GM12878 (cell line): ENCODE data around the gene TPPP3. TPM values are rescaled to one million over a fixed set of nuclear protein-coding genes. Genes with fewer than 3 reads are reported as not detected.

Experiments
- ATAC-seq: fragments of 200-7000 bp; cut with Tn5 transposase; 3 replicates; pipeline ENCODE4 v1.9.1; 2020; ENCODE audit warnings: mild to moderate bottlenecking, moderate library complexity
- BruUV-seq: library from RNA; stranded (reverse); fragments of 400-500 nt; replicated peaks from 2 replicates; lab custom pipeline; 2021; lab: Mats Ljungman, UMichigan
- CTCF ChIA-PET: fragments of 300-600 bp; sonication (Branson Sonifier 250); formaldehyde crosslinking; extraction: SDS; loops from one replicate; lab custom pipeline; 2021; ENCODE audit warnings: inconsistent platforms; lab: Yijun Ruan, JAX
- POLR2A ChIA-PET: fragments of 350-600 bp; formaldehyde crosslinking; extraction: SDS; loops from one replicate; lab custom pipeline; 2021; ENCODE audit warnings: inconsistent platforms; lab: Charles Lee
- RAD21 ChIA-PET: fragments of 300-600 bp; sonication (Branson Sonifier 250); formaldehyde crosslinking; loops from one replicate; lab custom pipeline; 2023; ENCODE audit warnings: antibody characterized with exemption; ENCODE audit not compliant: unreplicated experiment; lab: Charles Lee
- SMC1A ChIA-PET: fragments of 300-600 bp; sonication (Branson Sonifier 250); formaldehyde crosslinking; loops from one replicate; lab custom pipeline; 2023; ENCODE audit not compliant: unreplicated experiment, uncharacterized antibody; lab: Charles Lee
- DNase-seq: peaks from one replicate; pipeline ENCODE4 v3.0.0-alpha.2; 2011; ENCODE audit warnings: low read depth, low spot score
- FAIRE-seq: peaks from 3 replicates; lab custom pipeline; 2011; peaks lifted over from hg19 to GRCh38; lab: Jason Lieb, UNC
- H2AFZ ChIP-seq: 2 replicates; pipeline ENCODE4 v1.6.0; 2011; ENCODE audit warnings: low read depth, low read length, control low read depth; ENCODE audit not compliant: control insufficient read depth
- H3K27ac ChIP-seq: 2 replicates; pipeline ENCODE4 v1.5.1; 2011; ENCODE audit warnings: control low read depth; ENCODE audit not compliant: control insufficient read depth, insufficient read depth
- H3K27me3 ChIP-seq, 2 experiments: replicated peaks in 1 of 2; 2 replicates each; pipeline versions ENCODE4 v1.6.0 to v1.6.1; 2011; ENCODE audit warnings: low read length in 1 of 2; ENCODE audit not compliant: control insufficient read depth in 2 of 2, insufficient read depth in 2 of 2
- H3K36me3 ChIP-seq, 2 experiments: 2 replicates each; pipeline ENCODE4 v1.5.1; 2011; ENCODE audit warnings: low read length in 1 of 2; ENCODE audit not compliant: control insufficient read depth in 2 of 2, insufficient read depth in 2 of 2
- H3K4me1 ChIP-seq: 2 replicates; pipeline ENCODE4 v1.6.1; 2011; ENCODE audit warnings: mild to moderate bottlenecking, low read length, moderate library complexity, mixed read lengths; ENCODE audit not compliant: control insufficient read depth, insufficient read depth
- H3K4me2 ChIP-seq: 2 replicates; pipeline ENCODE4 v1.6.0; 2011; ENCODE audit warnings: control low read depth; ENCODE audit not compliant: control insufficient read depth, insufficient read depth
- H3K4me3 ChIP-seq: fragments of 200-600 bp; sonication (generic); 2 replicates; pipeline ENCODE4 v1.5.1; 2016
- H3K79me2 ChIP-seq: 2 replicates; pipeline ENCODE4 v1.6.0; 2011; ENCODE audit warnings: low read length; ENCODE audit not compliant: control insufficient read depth, insufficient read depth
- H3K9ac ChIP-seq: 2 replicates; pipeline ENCODE4 v1.8.0; 2011; ENCODE audit warnings: low read length, control low read depth, mixed read lengths; ENCODE audit not compliant: control insufficient read depth, insufficient read depth
- H3K9me3 ChIP-seq: replicated peaks from 3 replicates; pipeline ENCODE4 v1.5.1; 2011; ENCODE audit warnings: mild to moderate bottlenecking, low read length; ENCODE audit not compliant: control insufficient read depth, insufficient read depth
- H4K20me1 ChIP-seq: 2 replicates; pipeline ENCODE4 v1.6.0; 2011; ENCODE audit not compliant: control insufficient read depth, insufficient read depth
- BHLHE40 ChIP-seq, 2 experiments: fragments of 450-650 bp in 1 of 2; IDR thresholded peaks; 2 replicates each; pipeline ENCODE4 v1.6.1; 2011 to 2017; ENCODE audit warnings: low read depth in 2 of 2, borderline replicate concordance in 1 of 2, improper control_type of control experiment in 1 of 2, low read length in 1 of 2, mild to moderate bottlenecking in 1 of 2
- EED ChIP-seq: sonication (generic); IDR thresholded peaks from 2 replicates; pipeline ENCODE4 v1.6.1; 2016; ENCODE audit warnings: antibody characterized with exemption, low read depth
- KAT2A ChIP-seq: conservative IDR thresholded peaks from 2 replicates; pipeline ENCODE4 v1.6.1; 2011; ENCODE audit warnings: low read depth, low read length; ENCODE audit not compliant: control insufficient read depth
- MEF2A ChIP-seq: IDR thresholded peaks from 2 replicates; pipeline ENCODE4 v1.6.1; 2011; ENCODE audit warnings: low read depth, mild to moderate bottlenecking, low read length, moderate library complexity; ENCODE audit not compliant: insufficient read depth
- NFIC ChIP-seq: IDR thresholded peaks from 2 replicates; pipeline ENCODE4 v1.6.1; 2012; ENCODE audit warnings: low read depth, mild to moderate bottlenecking, inconsistent platforms, low read length, moderate library complexity
- POLR2AphosphoS2 ChIP-seq: IDR thresholded peaks from 2 replicates; pipeline ENCODE4 v1.6.1; 2011; ENCODE audit warnings: low read depth, mild to moderate bottlenecking, low read length, improper control_type of control experiment, moderate library complexity
- RFX5 ChIP-seq: IDR thresholded peaks from 2 replicates; pipeline ENCODE4 v1.6.1; 2011; ENCODE audit warnings: low read depth, low read length, improper control_type of control experiment
- SIN3A ChIP-seq: IDR thresholded peaks from 2 replicates; pipeline ENCODE4 v1.6.1; 2012; ENCODE audit warnings: low read depth, low read length, improper control_type of control experiment
- SPI1 ChIP-seq: IDR thresholded peaks from 2 replicates; pipeline ENCODE4 v1.6.1; 2011; ENCODE audit warnings: low read depth, mild to moderate bottlenecking, low read length, moderate library complexity, borderline replicate concordance; ENCODE audit not compliant: insufficient read depth
- WRNIP1 ChIP-seq: IDR thresholded peaks from 2 replicates; pipeline ENCODE4 v1.6.1; 2011; ENCODE audit warnings: low read depth, low read length, improper control_type of control experiment, borderline replicate concordance
- ZNF622 ChIP-seq: fragments of 450-650 bp; IDR thresholded peaks from 2 replicates; pipeline ENCODE4 v1.6.1; 2017; ENCODE audit warnings: mild to moderate bottlenecking, inconsistent platforms
- WGBS: methylation state at CpG from one replicate; pipeline ENCODE4 v1.1.6; 2016; ENCODE audit warnings: low lambda C conversion rate; ENCODE audit not compliant: insufficient replicate concordance, insufficient coverage; ENCODE audit errors: missing lambda C conversion rate; 5-methylcytosine and 5-hydroxymethylcytosine counted together
- in situ Hi-C: fragments of 300-500 bp; cut with MboI; formaldehyde crosslinking; loops from 9 replicates; pipeline ENCODE4 v1.14.3; 2018; ENCODE audit warnings: mixed read lengths
- intact Hi-C: fragments of 100-400 bp; cut with micrococcal nuclease; formaldehyde crosslinking; loops from one replicate; pipeline ENCODE4 v1.14.2; 2022; ENCODE audit not compliant: unreplicated experiment
- polyA plus RNA-seq, 11 experiments: library from polyadenylated mRNA; depleted of rRNA in 4 of 11; unstranded in 6 of 11; stranded (reverse) in 5 of 11; fragments of >200 nt; fragmentation: Nextera tagmentation in 4 of 11; fragmentation: Illumina TruSeq in 1 of 11; extraction: Ambion mirVana in 4 of 11; extraction: Trizol in 1 of 11; gene quantifications; 1 replicate in 1 of 11; 2 replicates in 10 of 11; pipeline versions ENCODE4 v1.2.1 to v1.2.3, GENCODE V29; 2011 to 2016; ENCODE audit warnings: inconsistent platforms in 2 of 11, missing spikeins in 2 of 11, low read depth in 1 of 11
- total RNA-seq, 4 experiments: library from RNA; depleted of rRNA in 3 of 4; stranded (reverse); fragments of >200 nt in 3 of 4; fragmentation: Illumina TruSeq in 1 of 4; extraction: Trizol in 1 of 4; gene quantifications; 2 replicates each; pipeline versions ENCODE4 v1.2.1 to v1.2.3, GENCODE V29; 2013 to 2021

TPPP3 gene
- total and polyA plus RNA-seq, 10 of the 15 experiments (the other 5 are each of a cell fraction or from before 2014, with no cell fraction given) = 0.14 TPM; not detected in 9

GRCh38 chr16:67398546-67399217 lies 5.4 kb upstream of the TPPP3 start:
- H3K27ac ChIP-seq = no peak overlapping the region
- ChIA-PET CTCF (interaction anchor here (0.5 to 1.5 kb wide), 7 partner anchors 10 to 138 kb away, joined by 3 to 14 read pairs (median 4); no protein-coding TSS in a partner anchor), RAD21 (interaction anchor here (1.0 to 2.2 kb wide), 3 partner anchors 113 to 152 kb away, joined by 3 to 19 read pairs (median 5); partner anchors contain the start of gene FHOD1), POLR2A (no interaction called here), SMC1A (no interaction called here)
- ATAC-seq (no peak), FAIRE-seq (no peak), DNase-seq (no peak)
- H3K79me2 ChIP-seq = no peaks in the 10 kb centered on the region
- intact Hi-C loops (loop anchor here (5.0 kb wide), 1 partner anchor 121 kb away; the partner anchor contains the start of gene PLEKHG4), in situ Hi-C loops (no loop called here)
- no peaks in the 10 kb centered on the region for H3K36me3 ChIP-seq
- no TSS peak for BruUV-seq
- no peaks in the 10 kb centered on the region for H4K20me1 ChIP-seq
- no peak for TF ChIP-seq RFX5
- TF ChIP-seq POLR2AphosphoS2 = no peak
- TF ChIP-seq SIN3A = no peak
- TF ChIP-seq KAT2A = no peak
- no peak for TF ChIP-seq WRNIP1
- TF ChIP-seq SPI1 = no peak
- TF ChIP-seq NFIC = no peak
- no peak for TF ChIP-seq BHLHE40 (IDR thresholded peaks at IDR 0.05; ENCODE audit: borderline replicate concordance in 1 of 2, low read depth in 2 of 2, low read length in 1 of 2)
- no peak for TF ChIP-seq ZNF622
- no peak for TF ChIP-seq EED
- TF ChIP-seq MEF2A = no peak
- H3K4me2 ChIP-seq = no peak overlapping the region
- H3K9me3 ChIP-seq = no peaks in the 10 kb centered on the region
- no peak overlapping the region for H2AFZ ChIP-seq
- WGBS = 49% methylated on average over 19 of the region's 19 CpGs
- no peak overlapping the region for H3K9ac ChIP-seq
- peaks cover 4 to 9% of the 10 kb centered on the region in 2 experiments for H3K27me3 ChIP-seq
- no peak overlapping the region for H3K4me3 ChIP-seq
- H3K4me1 ChIP-seq = no peaks in the 10 kb centered on the region
